Bronchial epithelial cell (primary cell): ENCODE results near the gene SLC38A3. TPM values are rescaled to one million over a fixed set of nuclear protein-coding genes. Genes with fewer than 3 reads are reported as not detected.
A peak's percentile ranks its signal among the peaks of the same experiment; 100 is the strongest.

Source experiments
- DNase-seq: peaks from one replicate; pipeline ENCODE4 v3.0.0-alpha.2; 2010; ENCODE audit warnings: low read depth
- FAIRE-seq: peaks from 2 replicates; lab custom pipeline; 2011; peaks lifted over from hg19 to GRCh38; lab: Jason Lieb, UNC
- H3K27me3 ChIP-seq: 2 replicates; pipeline ENCODE4 v1.5.1; 2011; ENCODE audit warnings: low read length; ENCODE audit not compliant: control insufficient read depth, insufficient read depth
- H3K36me3 ChIP-seq: 2 replicates; pipeline ENCODE4 v1.5.1; 2011; ENCODE audit warnings: low read length; ENCODE audit not compliant: control insufficient read depth, insufficient read depth
- H3K4me3 ChIP-seq: 2 replicates; pipeline ENCODE4 v1.5.1; 2011; ENCODE audit warnings: mild to moderate bottlenecking, low read depth, low read length, control low read depth
- total RNA-seq: library from RNA; depleted of rRNA; stranded (reverse); fragments of >200 nt; gene quantifications from 2 replicates; pipeline ENCODE4 v1.2.1, GENCODE V29; 2014
- TF ChIP-seq, protein P1 (sequence below): IDR thresholded peaks from 2 replicates; pipeline ENCODE4 v1.5.1; 2011; ENCODE audit warnings: mild to moderate bottlenecking, moderate library complexity, low read length, control low read depth, inconsistent platforms; ENCODE audit not compliant: insufficient read depth, severe bottlenecking

The SLC38A3 gene
- total RNA-seq, 1 donor from 2014 or later, result not detected

DNA sequence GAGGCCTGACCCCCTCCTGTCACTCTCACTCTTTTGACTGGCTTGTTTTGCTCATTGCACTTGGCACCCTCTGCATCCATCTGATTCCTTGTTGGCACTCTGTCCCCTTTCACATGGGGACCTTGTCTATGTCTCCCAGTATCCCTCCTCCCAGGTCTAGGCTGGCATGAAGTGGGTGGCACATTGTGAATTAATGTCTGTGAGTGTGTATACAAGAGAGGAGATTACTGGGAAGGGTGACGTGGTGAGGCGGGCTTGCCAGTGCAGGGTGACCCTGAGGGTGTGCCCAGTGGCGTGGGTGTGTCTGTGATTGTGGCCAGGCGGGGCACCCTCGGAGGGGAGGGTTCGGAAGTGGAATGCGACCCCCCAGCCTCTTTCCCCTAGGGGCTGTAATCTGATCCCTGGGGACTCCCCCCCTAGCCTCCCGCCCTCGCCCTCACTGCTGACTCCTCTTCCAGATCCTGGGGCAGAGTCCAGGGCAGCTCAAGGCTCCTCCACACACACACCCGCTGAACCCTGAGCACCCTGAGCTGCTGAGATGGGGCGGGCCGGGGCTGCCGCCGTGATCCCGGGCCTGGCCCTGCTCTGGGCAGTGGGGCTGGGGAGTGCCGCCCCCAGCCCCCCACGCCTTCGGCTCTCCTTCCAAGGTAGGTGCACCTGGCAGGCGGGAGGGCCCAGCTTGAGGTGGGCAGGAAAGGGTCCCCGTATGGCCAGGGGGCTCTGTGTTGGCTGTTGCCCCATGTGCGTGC is 63.8 kb downstream of the SLC38A3 start, which contains the start of gene SEMA3B:
Gene SEMA3B (plus strand): TSS at position 445 of the 749 bp plus-strand sequence. CDS start 94 bp downstream, at position 539.
- Histone ChIP-seq H3K36me3 (no peaks in the 10 kb centered on the region), H3K4me3 (no peak within 1 kb of the TSS), H3K27me3 (no peaks in the 10 kb centered on the region)
- TF ChIP-seq, protein P1, sequence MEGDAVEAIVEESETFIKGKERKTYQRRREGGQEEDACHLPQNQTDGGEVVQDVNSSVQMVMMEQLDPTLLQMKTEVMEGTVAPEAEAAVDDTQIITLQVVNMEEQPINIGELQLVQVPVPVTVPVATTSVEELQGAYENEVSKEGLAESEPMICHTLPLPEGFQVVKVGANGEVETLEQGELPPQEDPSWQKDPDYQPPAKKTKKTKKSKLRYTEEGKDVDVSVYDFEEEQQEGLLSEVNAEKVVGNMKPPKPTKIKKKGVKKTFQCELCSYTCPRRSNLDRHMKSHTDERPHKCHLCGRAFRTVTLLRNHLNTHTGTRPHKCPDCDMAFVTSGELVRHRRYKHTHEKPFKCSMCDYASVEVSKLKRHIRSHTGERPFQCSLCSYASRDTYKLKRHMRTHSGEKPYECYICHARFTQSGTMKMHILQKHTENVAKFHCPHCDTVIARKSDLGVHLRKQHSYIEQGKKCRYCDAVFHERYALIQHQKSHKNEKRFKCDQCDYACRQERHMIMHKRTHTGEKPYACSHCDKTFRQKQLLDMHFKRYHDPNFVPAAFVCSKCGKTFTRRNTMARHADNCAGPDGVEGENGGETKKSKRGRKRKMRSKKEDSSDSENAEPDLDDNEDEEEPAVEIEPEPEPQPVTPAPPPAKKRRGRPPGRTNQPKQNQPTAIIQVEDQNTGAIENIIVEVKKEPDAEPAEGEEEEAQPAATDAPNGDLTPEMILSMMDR, result no peak
- DNase-seq, result peak; percentile 74
- no peak for FAIRE-seq

DNA sequence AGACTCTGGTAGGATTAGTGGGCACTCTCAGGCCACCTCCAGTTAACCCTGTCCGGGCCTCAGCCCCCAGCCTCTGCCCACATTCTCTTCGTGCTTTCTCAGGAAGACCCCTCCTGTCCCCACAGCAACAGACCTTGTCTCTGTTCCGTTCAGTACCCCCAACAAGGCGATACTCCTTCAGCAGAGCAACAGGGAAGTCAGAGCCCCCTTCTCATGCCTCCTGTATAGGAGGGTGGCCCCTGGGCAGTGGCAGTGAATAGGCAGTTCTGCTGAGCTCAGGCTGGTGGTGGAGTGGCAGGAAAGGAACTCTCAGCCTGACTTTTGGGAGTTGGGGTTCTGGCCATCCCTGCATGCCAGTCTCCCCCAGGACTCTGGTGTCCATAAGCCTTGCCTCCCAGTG is 64.4 kb downstream of the SLC38A3 start:
- FAIRE-seq (no peak), DNase-seq (no peak)
- Histone ChIP-seq H3K4me3 (no peak overlapping the region), H3K36me3 (no peaks in the 10 kb centered on the region), H3K27me3 (no peaks in the 10 kb centered on the region)
- TF ChIP-seq, protein P1, result no peak

DNA sequence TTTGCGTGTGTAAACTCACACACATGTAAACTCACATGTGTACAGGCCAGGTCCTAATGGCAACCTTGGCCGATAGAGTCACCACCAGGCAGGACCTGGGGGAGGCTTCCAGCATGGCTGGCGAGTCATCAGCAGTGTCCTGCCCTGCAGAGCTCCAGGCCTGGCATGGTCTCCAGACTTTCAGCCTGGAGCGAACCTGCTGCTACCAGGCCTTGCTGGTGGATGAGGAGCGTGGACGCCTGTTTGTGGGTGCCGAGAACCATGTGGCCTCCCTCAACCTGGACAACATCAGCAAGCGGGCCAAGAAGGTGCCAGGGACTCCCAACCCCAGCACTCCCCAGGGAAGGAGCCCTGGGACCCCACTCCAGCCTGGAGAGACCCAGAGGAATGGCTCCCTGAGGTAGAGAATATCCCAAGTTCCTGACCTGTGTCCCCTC is 64.9 kb downstream of the SLC38A3 start:
- TF ChIP-seq, protein P1, result no peak
- DNase-seq, result peak; percentile 63

DNA sequence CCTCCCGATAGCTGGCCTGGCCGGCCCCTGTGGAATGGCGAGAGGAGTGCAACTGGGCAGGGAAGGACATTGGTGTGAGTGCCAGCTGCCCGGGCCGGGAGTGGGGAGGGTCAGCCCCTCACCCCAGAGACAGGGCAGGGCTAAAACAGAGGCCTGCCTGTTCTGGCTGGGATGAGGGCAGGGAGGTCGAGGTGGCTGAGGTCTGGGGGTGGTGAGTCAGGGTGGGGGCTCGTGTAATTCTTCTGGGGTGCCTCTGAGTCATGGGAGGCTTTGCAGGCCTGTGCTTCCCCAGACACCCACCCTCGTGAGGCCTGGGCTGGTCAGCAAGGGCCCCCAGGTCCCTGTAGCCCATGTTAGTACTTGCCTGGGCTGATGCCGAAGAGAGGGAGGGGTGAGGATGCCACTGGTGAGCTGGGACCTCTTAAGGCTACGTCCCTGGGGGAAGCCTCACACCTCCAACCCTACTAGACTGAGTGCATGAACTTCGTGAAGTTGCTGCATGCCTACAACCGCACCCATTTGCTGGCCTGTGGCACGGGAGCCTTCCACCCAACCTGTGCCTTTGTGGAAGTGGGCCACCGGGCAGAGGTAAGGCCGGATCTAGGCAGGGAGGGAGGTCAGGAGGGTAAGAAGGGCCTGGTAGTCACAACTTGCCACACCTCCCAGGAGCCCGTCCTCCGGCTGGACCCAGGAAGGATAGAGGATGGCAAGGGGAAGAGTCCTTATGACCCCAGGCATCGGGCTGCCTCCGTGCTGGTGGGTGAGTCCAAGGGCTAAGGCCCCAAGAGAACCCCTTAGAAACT is 65.6 kb downstream of the SLC38A3 start:
- Histone ChIP-seq H3K36me3 (no peaks in the 10 kb centered on the region), H3K4me3 (no peak overlapping the region), H3K27me3 (no peaks in the 10 kb centered on the region)
- no peak for DNase-seq
- TF ChIP-seq, protein P1, result no peak
- FAIRE-seq, result no peak

More for the DNA sequence above, 64.9 kb downstream of the SLC38A3 start:
- Histone ChIP-seq H3K4me3 (no peak overlapping the region), H3K36me3 (no peaks in the 10 kb centered on the region), H3K27me3 (no peaks in the 10 kb centered on the region)
- FAIRE-seq, result no peak

Other genes with a start within 250 kb of the SLC38A3 start
- gene RBM5, start 116.4 kb upstream of the SLC38A3 start, total RNA-seq, result 80.3 and 129 TPM in 2 replicates
- 35.5 and 76.0 TPM in 2 replicates for gene SEMA3F, start 49.9 kb upstream of the SLC38A3 start, total RNA-seq
- 0.26 TPM in 1 of 2 replicates, not detected in the other for gene GNAT1, start 13.7 kb upstream of the SLC38A3 start, total RNA-seq
- 97.9 and 129 TPM in 2 replicates for gene GNAI2, start 30.9 kb downstream of the SLC38A3 start, total RNA-seq
- 2.3 and 7.1 TPM in 2 replicates for gene SEMA3B, start 63.9 kb downstream of the SLC38A3 start, total RNA-seq
- gene LSMEM2, start 73.8 kb downstream of the SLC38A3 start, total RNA-seq, result under 0.01 TPM in 1 of 2 replicates, not detected in the other
- gene IFRD2, start 87.2 kb downstream of the SLC38A3 start, total RNA-seq, result 104 and 177 TPM in 2 replicates
- gene HYAL3, start 94.1 kb downstream of the SLC38A3 start, total RNA-seq, result 6.6 and 6.8 TPM in 2 replicates
- gene NAA80, start 94.1 kb downstream of the SLC38A3 start, total RNA-seq, result 1.3 and 2.0 TPM in 2 replicates
- gene HYAL1, start 98.3 kb downstream of the SLC38A3 start, total RNA-seq, result 7.1 and 8.3 TPM in 2 replicates
- gene HYAL2, start 117.5 kb downstream of the SLC38A3 start, total RNA-seq, result 55.0 and 63.0 TPM in 2 replicates
- gene TUSC2, start 123.0 kb downstream of the SLC38A3 start, total RNA-seq, result 21.9 and 23.3 TPM in 2 replicates
- gene RASSF1, start 135.6 kb downstream of the SLC38A3 start, total RNA-seq, result 15.5 and 25.5 TPM in 2 replicates
- 0.13 and 0.53 TPM in 2 replicates for gene ZMYND10, start 140.5 kb downstream of the SLC38A3 start, total RNA-seq
- 11.0 and 17.1 TPM in 2 replicates for gene NPRL2, start 145.5 kb downstream of the SLC38A3 start, total RNA-seq
- gene CYB561D2, start 145.6 kb downstream of the SLC38A3 start, total RNA-seq, result 18.9 and 22.1 TPM in 2 replicates
- gene TMEM115, start 154.2 kb downstream of the SLC38A3 start, total RNA-seq, result 19.7 and 22.8 TPM in 2 replicates